Type B pancreatic cell (in vitro differentiated cells): ENCODE measurements around the gene FCER2. TPM values are rescaled to one million over a fixed set of nuclear protein-coding genes. Genes with fewer than 3 reads are reported as not detected.

Experiments used
- DNase-seq: peaks from one replicate; pipeline ENCODE4 v3.0.0; 2021; ENCODE audit warnings: mixed read lengths; ENCODE audit not compliant: unreplicated experiment; ENCODE audit errors: extremely low spot score
- H3K27ac Mint-ChIP-seq: 2 replicates; pipeline ENCODE4 v1.8.0; 2021; ENCODE audit warnings: mild to moderate bottlenecking, mixed read lengths
- H3K27me3 Mint-ChIP-seq: 2 replicates; pipeline ENCODE4 v1.8.0; 2021; ENCODE audit warnings: mixed read lengths
- H3K36me3 Mint-ChIP-seq: 2 replicates; pipeline ENCODE4 v1.8.0; 2021; ENCODE audit warnings: mixed read lengths
- H3K4me1 Mint-ChIP-seq: one replicate; pipeline ENCODE4 v1.8.0; 2021; ENCODE audit warnings: mixed read lengths; ENCODE audit not compliant: unreplicated experiment
- H3K4me3 Mint-ChIP-seq: 2 replicates; pipeline ENCODE4 v1.8.0; 2021; ENCODE audit warnings: mild to moderate bottlenecking, mixed read lengths
- H3K9me3 Mint-ChIP-seq: 2 replicates; pipeline ENCODE4 v1.8.0; 2021; ENCODE audit warnings: mixed read lengths
- total RNA-seq: library from RNA; stranded (reverse); gene quantifications from 2 replicates; pipeline ENCODE4 v1.2.1, GENCODE V29; 2021; ENCODE audit warnings: low replicate concordance
- TF ChIP-seq, protein P1 (sequence below): fragments of 200-600 bp; sonication (generic); conservative IDR thresholded peaks from 2 replicates; pipeline ENCODE4 v1.5.0; 2021; ENCODE audit warnings: antibody characterized with exemption, mild to moderate bottlenecking

FCER2 gene
- total RNA-seq, 1 donor from 2014 or later: not detected

DNA sequence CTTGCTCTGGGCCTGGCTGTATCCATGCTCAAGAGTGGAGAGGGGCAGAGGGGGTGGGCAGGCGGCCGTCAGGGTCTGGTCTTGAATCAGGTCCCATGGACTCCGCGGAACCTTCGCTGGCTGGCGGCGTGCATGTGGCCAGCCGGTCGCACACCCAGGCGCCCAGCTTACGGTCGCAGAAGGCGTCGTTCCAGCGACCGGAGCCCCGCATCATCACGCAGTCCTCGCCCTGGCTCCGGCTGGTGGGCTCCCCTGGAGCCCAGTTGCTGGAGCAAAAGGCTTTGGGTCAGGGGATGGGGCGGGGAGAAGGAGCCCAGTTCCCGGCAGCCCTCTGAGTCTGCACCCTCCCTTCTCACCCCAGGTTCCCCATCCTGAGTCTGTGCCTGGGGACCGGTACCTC lies 12.8 kb downstream of the FCER2 start:
- H3K4me1 Mint-ChIP-seq: no peaks in the 10 kb centered on the region
- H3K27ac Mint-ChIP-seq: no peak overlapping the region
- no peak overlapping the region for H3K4me3 Mint-ChIP-seq
- TF ChIP-seq, protein P1, sequence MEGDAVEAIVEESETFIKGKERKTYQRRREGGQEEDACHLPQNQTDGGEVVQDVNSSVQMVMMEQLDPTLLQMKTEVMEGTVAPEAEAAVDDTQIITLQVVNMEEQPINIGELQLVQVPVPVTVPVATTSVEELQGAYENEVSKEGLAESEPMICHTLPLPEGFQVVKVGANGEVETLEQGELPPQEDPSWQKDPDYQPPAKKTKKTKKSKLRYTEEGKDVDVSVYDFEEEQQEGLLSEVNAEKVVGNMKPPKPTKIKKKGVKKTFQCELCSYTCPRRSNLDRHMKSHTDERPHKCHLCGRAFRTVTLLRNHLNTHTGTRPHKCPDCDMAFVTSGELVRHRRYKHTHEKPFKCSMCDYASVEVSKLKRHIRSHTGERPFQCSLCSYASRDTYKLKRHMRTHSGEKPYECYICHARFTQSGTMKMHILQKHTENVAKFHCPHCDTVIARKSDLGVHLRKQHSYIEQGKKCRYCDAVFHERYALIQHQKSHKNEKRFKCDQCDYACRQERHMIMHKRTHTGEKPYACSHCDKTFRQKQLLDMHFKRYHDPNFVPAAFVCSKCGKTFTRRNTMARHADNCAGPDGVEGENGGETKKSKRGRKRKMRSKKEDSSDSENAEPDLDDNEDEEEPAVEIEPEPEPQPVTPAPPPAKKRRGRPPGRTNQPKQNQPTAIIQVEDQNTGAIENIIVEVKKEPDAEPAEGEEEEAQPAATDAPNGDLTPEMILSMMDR: no peak
- no peaks in the 10 kb centered on the region for H3K9me3 Mint-ChIP-seq
- H3K36me3 Mint-ChIP-seq: peaks cover 5% of the 10 kb centered on the region
- DNase-seq: no peak
- H3K27me3 Mint-ChIP-seq: no peaks in the 10 kb centered on the region

- Mint-ChIP-seq H3K9me3 (no peaks in the 10 kb centered on the region), H3K27me3 (no peaks in the 10 kb centered on the region), H3K4me3 (no peak overlapping the region), H3K27ac (no peak overlapping the region), H3K36me3 (peaks cover 9% of the 10 kb centered on the region), H3K4me1 (no peaks in the 10 kb centered on the region)
- no peak for DNase-seq
- TF ChIP-seq, protein P1: no peak
These were observed 14.8 kb downstream of the FCER2 start for GRCh38 chr19:7687177-7687576.

DNA sequence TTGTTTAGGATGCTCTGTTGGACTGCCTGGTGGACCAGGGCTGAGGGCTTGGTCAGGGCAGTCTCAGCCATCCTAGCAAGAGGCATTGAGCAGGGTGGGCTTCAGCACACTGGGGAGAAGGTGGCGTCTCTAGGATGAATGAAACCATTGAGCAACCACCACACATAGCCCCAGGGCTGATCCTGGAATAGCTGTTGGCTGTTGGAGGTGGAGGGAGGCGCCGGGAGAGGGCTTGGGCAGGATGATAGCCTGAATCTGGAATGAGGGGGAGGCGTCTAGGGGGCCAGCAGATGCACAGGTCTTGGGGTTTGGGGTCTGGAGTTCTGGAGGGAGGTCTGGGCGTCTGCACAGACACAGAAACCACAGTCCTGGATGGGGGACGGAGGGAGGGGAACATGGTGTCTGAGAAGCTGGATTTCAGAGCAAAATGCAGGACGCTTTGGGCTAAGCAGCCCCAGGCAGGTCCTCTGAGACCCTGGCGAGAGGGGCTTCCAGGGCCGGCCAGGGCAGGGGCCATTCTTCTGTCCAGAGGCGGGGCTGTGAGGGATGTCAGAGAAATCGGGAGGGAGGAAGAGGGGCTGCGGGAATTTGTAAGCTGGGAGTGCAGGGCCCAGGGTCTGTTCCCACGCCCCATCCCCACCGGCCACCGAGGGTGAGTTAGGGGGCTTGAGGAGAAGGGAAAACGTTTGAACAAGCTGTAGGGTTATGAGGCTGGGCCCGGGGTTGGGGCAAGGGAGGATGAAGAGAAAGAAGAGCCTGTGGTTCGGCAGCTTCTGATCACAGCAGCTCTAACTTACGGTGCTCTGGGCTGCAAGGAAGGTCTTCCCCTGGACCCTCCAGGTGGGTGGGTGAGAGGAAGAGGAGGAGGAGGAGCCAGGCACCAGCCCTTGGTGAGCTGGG lies 16.1 kb downstream of the FCER2 start:
- H3K9me3 Mint-ChIP-seq: no peaks in the 10 kb centered on the region
- H3K27ac Mint-ChIP-seq: peak overlapping the region; percentile 46
- peaks cover 9% of the 10 kb centered on the region for H3K36me3 Mint-ChIP-seq
- DNase-seq: no peak
- no peak overlapping the region for H3K4me3 Mint-ChIP-seq
- H3K4me1 Mint-ChIP-seq: peaks cover 3% of the 10 kb centered on the region
- TF ChIP-seq, protein P1: no peak
- no peaks in the 10 kb centered on the region for H3K27me3 Mint-ChIP-seq

DNA sequence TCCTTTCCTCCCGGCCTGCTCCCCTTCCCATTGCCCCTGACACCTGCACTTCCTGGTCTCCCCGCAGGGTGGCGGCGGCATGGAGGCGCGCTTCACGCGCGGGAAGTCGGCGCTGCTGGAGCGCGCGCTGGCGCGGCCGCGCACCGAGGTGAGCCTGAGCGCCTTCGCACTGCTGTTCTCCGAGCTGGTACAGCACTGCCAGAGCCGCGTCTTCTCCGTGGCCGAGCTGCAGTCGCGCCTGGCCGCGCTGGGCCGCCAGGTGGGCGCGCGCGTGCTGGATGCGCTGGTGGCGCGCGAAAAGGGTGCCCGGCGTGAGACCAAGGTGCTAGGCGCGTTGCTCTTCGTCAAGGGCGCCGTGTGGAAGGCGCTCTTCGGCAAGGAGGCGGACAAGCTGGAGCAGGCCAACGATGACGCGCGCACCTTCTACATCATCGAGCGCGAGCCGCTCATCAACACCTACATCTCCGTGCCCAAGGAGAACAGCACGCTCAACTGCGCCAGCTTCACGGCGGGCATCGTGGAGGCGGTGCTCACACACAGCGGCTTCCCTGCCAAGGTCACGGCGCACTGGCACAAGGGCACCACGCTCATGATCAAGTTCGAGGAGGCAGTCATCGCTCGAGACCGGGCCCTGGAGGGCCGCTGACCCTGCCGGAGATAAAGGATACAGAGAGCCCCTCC lies 19.6 kb downstream of the FCER2 start:
- Mint-ChIP-seq H3K36me3 (peaks cover 9% of the 10 kb centered on the region), H3K27me3 (peaks cover 17% of the 10 kb centered on the region), H3K27ac (no peak overlapping the region), H3K9me3 (no peaks in the 10 kb centered on the region), H3K4me3 (peak overlapping the region; percentile 90), H3K4me1 (peaks cover 9% of the 10 kb centered on the region)
- DNase-seq: no peak
- TF ChIP-seq, protein P1: no peak

DNA sequence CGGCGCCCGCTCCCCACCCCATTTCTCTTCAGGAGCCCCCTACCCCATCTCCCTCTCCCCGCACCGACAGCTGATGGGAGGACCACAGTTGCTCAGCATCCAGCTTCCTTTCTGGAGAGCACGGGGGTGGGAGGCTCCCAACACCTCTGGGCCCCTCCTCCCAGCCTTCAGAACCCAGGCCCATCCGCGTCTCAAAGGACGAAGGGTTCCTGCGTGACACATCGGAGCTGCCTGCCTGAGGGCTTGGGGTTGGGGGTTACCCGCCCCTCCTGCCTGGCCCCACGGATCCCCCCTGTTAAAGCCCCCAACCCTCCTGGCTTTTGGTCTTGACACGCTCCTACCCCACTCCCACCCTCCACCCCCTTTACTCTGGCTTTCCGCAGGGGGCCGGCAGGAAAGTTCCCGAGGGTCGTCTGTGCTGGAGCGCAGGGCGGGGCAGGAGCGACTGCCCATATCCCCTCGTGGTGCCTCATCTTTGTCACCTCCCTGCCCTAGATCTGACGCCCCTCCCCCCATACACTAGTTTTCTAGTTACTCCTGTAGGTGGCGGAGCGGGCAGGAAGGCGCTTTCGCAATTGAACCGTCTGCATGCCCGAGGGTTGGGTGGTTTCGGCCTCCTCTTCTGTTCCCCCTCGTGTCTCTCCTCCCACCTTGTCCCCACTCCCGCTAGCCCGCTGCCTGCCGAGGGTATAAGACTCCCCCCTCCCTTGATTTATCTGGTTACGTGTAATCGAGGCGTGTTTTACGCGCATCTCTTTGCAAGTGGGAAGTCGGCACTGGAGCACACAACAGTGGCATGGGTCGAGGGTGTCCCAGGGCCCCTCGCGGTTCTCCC lies 20.4 kb downstream of the FCER2 start:
- H3K27ac Mint-ChIP-seq: peak overlapping the region; percentile 72
- TF ChIP-seq, protein P1: peak; percentile 65
- peaks cover 9% of the 10 kb centered on the region for H3K36me3 Mint-ChIP-seq
- DNase-seq: no peak
- no peaks in the 10 kb centered on the region for H3K9me3 Mint-ChIP-seq
- peak overlapping the region; percentile 90 for H3K4me3 Mint-ChIP-seq
- peaks cover 25% of the 10 kb centered on the region for H3K27me3 Mint-ChIP-seq
- H3K4me1 Mint-ChIP-seq: peaks cover 9% of the 10 kb centered on the region
